Osteocyte (in vitro differentiated cells): ENCODE measurements around the gene PGAP3. TPM values are rescaled to one million over a fixed set of nuclear protein-coding genes. Genes with fewer than 3 reads are reported as not detected.
"Not testable (repeated sequence)": the region's sequence is repeated elsewhere in the genome, so short reads cannot be mapped to it uniquely, and the experiment has no call there.

Experiments
- DNase-seq: peaks from one replicate; pipeline ENCODE4 v3.0.0; 2021; ENCODE audit warnings: mixed read lengths; ENCODE audit not compliant: unreplicated experiment; ENCODE audit errors: extremely low spot score
- H3K27ac Mint-ChIP-seq: one replicate; pipeline ENCODE4 v1.8.0; 2021; ENCODE audit warnings: mild to moderate bottlenecking, mixed read lengths; ENCODE audit not compliant: unreplicated experiment
- H3K27me3 Mint-ChIP-seq: one replicate; pipeline ENCODE4 v1.8.0; 2021; ENCODE audit warnings: mixed read lengths; ENCODE audit not compliant: unreplicated experiment
- H3K36me3 Mint-ChIP-seq: one replicate; pipeline ENCODE4 v1.8.0; 2021; ENCODE audit warnings: mixed read lengths; ENCODE audit not compliant: unreplicated experiment
- H3K4me1 Mint-ChIP-seq: one replicate; pipeline ENCODE4 v1.8.0; 2021; ENCODE audit warnings: mixed read lengths; ENCODE audit not compliant: unreplicated experiment
- H3K4me3 Mint-ChIP-seq: one replicate; pipeline ENCODE4 v1.8.0; 2021; ENCODE audit warnings: mild to moderate bottlenecking, moderate library complexity, mixed read lengths; ENCODE audit not compliant: unreplicated experiment
- H3K9me3 Mint-ChIP-seq: one replicate; pipeline ENCODE4 v1.8.0; 2021; ENCODE audit warnings: mixed read lengths; ENCODE audit not compliant: unreplicated experiment
- total RNA-seq: library from RNA; stranded (reverse); gene quantifications from 2 replicates; pipeline ENCODE4 v1.2.1, GENCODE V29; 2021
- TF ChIP-seq, protein P1 (sequence below): fragments of 200-600 bp; sonication (generic); IDR thresholded peaks from 2 replicates; pipeline ENCODE4 v1.5.0; 2021; ENCODE audit warnings: antibody characterized with exemption, mild to moderate bottlenecking, moderate library complexity

The PGAP3 gene
- total RNA-seq, 1 donor from 2014 or later: 33.8 TPM

DNA sequence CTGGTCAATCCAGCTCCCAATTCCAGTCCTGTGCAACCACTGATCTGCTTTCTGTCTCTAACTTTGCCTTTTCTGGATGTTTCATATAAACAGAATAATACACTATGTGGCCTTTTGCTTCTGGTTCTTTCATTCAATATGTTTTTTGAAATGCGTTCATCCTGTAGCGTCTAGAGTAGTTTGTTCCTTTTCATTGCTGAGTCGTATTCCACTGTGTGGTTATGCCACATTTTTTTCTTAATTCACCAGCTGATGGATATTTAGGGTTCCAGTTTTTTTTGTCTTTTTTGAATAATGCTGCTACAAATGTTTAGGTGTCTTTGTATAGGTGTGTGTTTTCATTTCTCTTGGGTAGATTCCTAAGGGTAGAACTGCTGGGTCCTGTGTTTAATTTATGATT is 44.7 kb upstream of the PGAP3 start:
- DNase-seq: no peak
- H3K27me3 Mint-ChIP-seq: peaks cover 4% of the 10 kb centered on the region
- TF ChIP-seq, protein P1, sequence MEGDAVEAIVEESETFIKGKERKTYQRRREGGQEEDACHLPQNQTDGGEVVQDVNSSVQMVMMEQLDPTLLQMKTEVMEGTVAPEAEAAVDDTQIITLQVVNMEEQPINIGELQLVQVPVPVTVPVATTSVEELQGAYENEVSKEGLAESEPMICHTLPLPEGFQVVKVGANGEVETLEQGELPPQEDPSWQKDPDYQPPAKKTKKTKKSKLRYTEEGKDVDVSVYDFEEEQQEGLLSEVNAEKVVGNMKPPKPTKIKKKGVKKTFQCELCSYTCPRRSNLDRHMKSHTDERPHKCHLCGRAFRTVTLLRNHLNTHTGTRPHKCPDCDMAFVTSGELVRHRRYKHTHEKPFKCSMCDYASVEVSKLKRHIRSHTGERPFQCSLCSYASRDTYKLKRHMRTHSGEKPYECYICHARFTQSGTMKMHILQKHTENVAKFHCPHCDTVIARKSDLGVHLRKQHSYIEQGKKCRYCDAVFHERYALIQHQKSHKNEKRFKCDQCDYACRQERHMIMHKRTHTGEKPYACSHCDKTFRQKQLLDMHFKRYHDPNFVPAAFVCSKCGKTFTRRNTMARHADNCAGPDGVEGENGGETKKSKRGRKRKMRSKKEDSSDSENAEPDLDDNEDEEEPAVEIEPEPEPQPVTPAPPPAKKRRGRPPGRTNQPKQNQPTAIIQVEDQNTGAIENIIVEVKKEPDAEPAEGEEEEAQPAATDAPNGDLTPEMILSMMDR: no peak
- peak overlapping the region; percentile 24 for H3K4me3 Mint-ChIP-seq
- H3K36me3 Mint-ChIP-seq: peaks cover 4% of the 10 kb centered on the region
- no peaks in the 10 kb centered on the region for H3K9me3 Mint-ChIP-seq
- peaks cover 14% of the 10 kb centered on the region for H3K4me1 Mint-ChIP-seq
- H3K27ac Mint-ChIP-seq: no peak overlapping the region

DNA sequence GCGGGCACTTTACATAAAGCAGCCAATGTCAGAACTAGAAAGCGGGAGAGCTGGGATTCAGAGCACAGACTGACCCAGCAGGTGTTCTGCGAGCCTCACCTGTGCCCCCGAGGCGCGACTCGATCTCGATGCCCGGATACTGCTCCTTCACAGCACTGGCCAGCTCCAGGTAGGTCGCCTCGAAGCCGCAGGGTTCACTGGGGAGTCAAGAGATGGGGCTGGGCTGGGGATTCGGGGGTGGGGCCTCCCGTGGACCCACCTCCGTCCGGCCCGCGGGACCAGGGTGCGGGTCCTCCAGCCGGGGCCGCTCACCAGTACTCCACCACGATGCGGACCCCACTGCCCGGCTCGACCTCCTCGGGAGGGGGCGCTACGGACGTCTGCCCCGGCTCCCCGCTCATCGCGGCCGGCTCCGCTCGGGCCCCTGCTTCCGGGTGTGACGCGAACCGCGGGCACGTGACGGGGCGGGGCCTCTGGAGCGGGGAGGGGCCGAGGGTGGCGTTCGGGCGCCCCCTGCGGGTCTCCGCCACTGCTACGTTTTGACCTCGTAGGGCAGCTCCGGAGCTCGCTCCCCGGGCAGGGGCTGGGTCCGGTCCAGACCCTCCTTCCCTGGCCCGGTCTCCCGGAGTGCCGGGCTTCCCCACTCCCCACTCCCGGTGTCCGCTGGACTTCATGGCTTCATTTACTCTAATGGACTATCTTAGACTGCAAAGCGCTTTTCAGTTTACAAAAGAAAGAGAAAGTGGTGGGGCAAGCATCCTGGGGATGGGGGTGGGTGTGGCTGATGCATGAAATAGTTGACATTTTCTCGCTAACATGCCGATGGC is 42.5 kb upstream of the PGAP3 start, which contains the start of gene MIEN1:
Gene MIEN1 (minus strand): TSS at position 438 of the 827 bp plus-strand sequence. CDS start 37 bp downstream, at position 401.
- Mint-ChIP-seq H3K27ac (peak within 1 kb of the TSS; percentile 81), H3K4me1 (peaks cover 14% of the 10 kb centered on the region), H3K27me3 (no peaks in the 10 kb centered on the region), H3K4me3 (peak within 1 kb of the TSS; percentile 84), H3K9me3 (no peaks in the 10 kb centered on the region), H3K36me3 (peaks cover 18% of the 10 kb centered on the region)
- TF ChIP-seq, protein P1: peak; percentile 97
- DNase-seq: peak; percentile 98

- peaks cover 20% of the 10 kb centered on the region for H3K36me3 Mint-ChIP-seq
- no peaks in the 10 kb centered on the region for H3K27me3 Mint-ChIP-seq
- no peak for DNase-seq
- peaks cover 14% of the 10 kb centered on the region for H3K4me1 Mint-ChIP-seq
- TF ChIP-seq, protein P1: no peak
- H3K27ac Mint-ChIP-seq: peak overlapping the region; percentile 81
- no peaks in the 10 kb centered on the region for H3K9me3 Mint-ChIP-seq
- peak overlapping the region; percentile 84 for H3K4me3 Mint-ChIP-seq
These were observed 41.5 kb upstream of the PGAP3 start for GRCh38 chr17:39729280-39729851.

- H3K36me3 Mint-ChIP-seq: peaks cover 20% of the 10 kb centered on the region
- H3K4me1 Mint-ChIP-seq: peaks cover 14% of the 10 kb centered on the region
- H3K27ac Mint-ChIP-seq: no peak overlapping the region
- no peaks in the 10 kb centered on the region for H3K27me3 Mint-ChIP-seq
- DNase-seq: no peak
- no peak overlapping the region for H3K4me3 Mint-ChIP-seq
- TF ChIP-seq, protein P1: no peak
- H3K9me3 Mint-ChIP-seq: no peaks in the 10 kb centered on the region
These were observed 39.7 kb upstream of the PGAP3 start for GRCh38 chr17:39727556-39727955.

- H3K27ac Mint-ChIP-seq: no peak overlapping the region
- peaks cover 20% of the 10 kb centered on the region for H3K36me3 Mint-ChIP-seq
- H3K9me3 Mint-ChIP-seq: no peaks in the 10 kb centered on the region
- H3K4me3 Mint-ChIP-seq: no peak overlapping the region
- TF ChIP-seq, protein P1: no peak
- DNase-seq: no peak
- peaks cover 14% of the 10 kb centered on the region for H3K4me1 Mint-ChIP-seq
- no peaks in the 10 kb centered on the region for H3K27me3 Mint-ChIP-seq
These were observed 38.8 kb upstream of the PGAP3 start for GRCh38 chr17:39726617-39727016.

GRCh38 chr17:39725923-39726322 is 38.1 kb upstream of the PGAP3 start:
- not testable (repeated sequence) for H3K27ac Mint-ChIP-seq
- peaks cover 20% of the 10 kb centered on the region for H3K36me3 Mint-ChIP-seq

More at GRCh38 chr17:39725923-39726322, 38.1 kb upstream of the PGAP3 start:
- not testable (repeated sequence) for DNase-seq, H3K4me3 Mint-ChIP-seq, H3K27me3 Mint-ChIP-seq, H3K9me3 Mint-ChIP-seq
- peaks cover 12% of the 10 kb centered on the region for H3K4me1 Mint-ChIP-seq
